Peyer's patch (tissue), 4 donors: ENCODE results near the gene RPL7A.

Experiments used
- CTCF ChIP-seq, 6 experiments: fragments of 450-650 bp in 4 of 6; fragments of 200-600 bp in 2 of 6; sonication (generic) in 1 of 6; IDR thresholded peaks; one replicate each; pipeline ENCODE4 v1.5.1; 2017 to 2019; ENCODE audit warnings: antibody characterized with exemption in 6 of 6, mild to moderate bottlenecking in 3 of 6, moderate library complexity in 1 of 6
- POLR2A ChIP-seq, 2 donors: fragments of 450-650 bp; IDR thresholded peaks; one replicate each; pipeline ENCODE4 v1.5.1; 2017; ENCODE audit warnings: antibody characterized with exemption in 2 of 2, mild to moderate bottlenecking in 2 of 2, moderate library complexity in 2 of 2

GRCh38 chr9:133375724-133376654 lies 28.0 kb downstream of the RPL7A start, which contains the start of the genes STKLD1 and SURF4:
- peak; percentile 83 to 96 for TF ChIP-seq POLR2A (IDR thresholded peaks at IDR 0.05)
- TF ChIP-seq CTCF (IDR thresholded peaks at IDR 0.05) = peak in 3 of 6 experiments; percentile 34 to 51 (median 45)
